ENCODE results near the gene ATXN7L1.

The ATXN7L1 gene

GRCh38 chr7:105705427-105705826 lies 171.0 kb downstream of the ATXN7L1 start:
- Histone ChIP-seq H3K79me2 (ENCODE audit: low read length) (no peaks in the 10 kb centered on the region), H3K9me3 (replicated peaks; ENCODE audit: insufficient read depth, low read length) (no peaks in the 10 kb centered on the region), H3K9ac (ENCODE audit: low read length) (no peak overlapping the region), H3K27ac (ENCODE audit: low read length) (no peak overlapping the region), H3K4me1 (ENCODE audit: low read length) (no peaks in the 10 kb centered on the region), H3K4me3 (ENCODE audit: low read length) (no peak overlapping the region), H3F3A (ENCODE audit: insufficient read depth, low read length) (no peaks in the 10 kb centered on the region), H3K36me3 (replicated peaks; ENCODE audit: insufficient read depth, low read length) (no peaks in the 10 kb centered on the region), H2AFZ (ENCODE audit: low read length) (no peak overlapping the region), H4K20me1 (ENCODE audit: insufficient read depth, low read length) (no peaks in the 10 kb centered on the region), H3K9me2 (replicated peaks; ENCODE audit: insufficient read depth, low read length) (no peaks in the 10 kb centered on the region), H3K4me2 (ENCODE audit: low read depth, low read length) (no peak overlapping the region), H3K27me3 (replicated peaks; ENCODE audit: insufficient read depth, low read length) (no peaks in the 10 kb centered on the region)
- no peak for DNase-seq
- TF ChIP-seq EZH2 (optimal IDR thresholded peaks at IDR 0.05; ENCODE audit: low read depth, low read length), result no peak
- no peak for TF ChIP-seq CTCF (IDR thresholded peaks at IDR 0.05; ENCODE audit: low read length)

GRCh38 chr7:105703207-105703930 lies 173.0 kb downstream of the ATXN7L1 start:
- Histone ChIP-seq H3K79me2 (ENCODE audit: low read length) (no peaks in the 10 kb centered on the region), H3K4me1 (ENCODE audit: low read length) (no peaks in the 10 kb centered on the region), H3K27ac (ENCODE audit: low read length) (no peak overlapping the region), H3K9me2 (replicated peaks; ENCODE audit: insufficient read depth, low read length) (no peaks in the 10 kb centered on the region), H3K36me3 (replicated peaks; ENCODE audit: insufficient read depth, low read length) (no peaks in the 10 kb centered on the region), H4K20me1 (ENCODE audit: insufficient read depth, low read length) (no peaks in the 10 kb centered on the region), H3K4me2 (ENCODE audit: low read depth, low read length) (no peak overlapping the region), H2AFZ (ENCODE audit: low read length) (no peak overlapping the region), H3K4me3 (ENCODE audit: low read length) (no peak overlapping the region), H3F3A (ENCODE audit: insufficient read depth, low read length) (no peaks in the 10 kb centered on the region), H3K9ac (ENCODE audit: low read length) (no peak overlapping the region), H3K9me3 (replicated peaks; ENCODE audit: insufficient read depth, low read length) (no peaks in the 10 kb centered on the region), H3K27me3 (replicated peaks; ENCODE audit: insufficient read depth, low read length) (no peaks in the 10 kb centered on the region)
- no peak for DNase-seq
- TF ChIP-seq EZH2 (optimal IDR thresholded peaks at IDR 0.05; ENCODE audit: low read depth, low read length), result no peak
- no peak for TF ChIP-seq CTCF (IDR thresholded peaks at IDR 0.05; ENCODE audit: low read length)
- no peak for TF ChIP-seq EZH2phosphoT487 (IDR thresholded peaks at IDR 0.05; ENCODE audit: low read length)

- DNase-seq, result no peak
- H3K27ac ChIP-seq (ENCODE audit: low read length), result no peak overlapping the region
- no peaks in the 10 kb centered on the region for H3K9me2 ChIP-seq (replicated peaks; ENCODE audit: insufficient read depth, low read length)
- no peak overlapping the region for H3K9ac ChIP-seq (ENCODE audit: low read length)
- H2AFZ ChIP-seq (ENCODE audit: low read length), result no peak overlapping the region
- no peaks in the 10 kb centered on the region for H4K20me1 ChIP-seq (ENCODE audit: insufficient read depth, low read length)
- H3K9me3 ChIP-seq (replicated peaks; ENCODE audit: insufficient read depth, low read length), result no peaks in the 10 kb centered on the region
- TF ChIP-seq EZH2phosphoT487 (IDR thresholded peaks at IDR 0.05; ENCODE audit: low read length), result no peak
- TF ChIP-seq CTCF (IDR thresholded peaks at IDR 0.05; ENCODE audit: low read length), result no peak
- TF ChIP-seq EZH2 (optimal IDR thresholded peaks at IDR 0.05; ENCODE audit: low read depth, low read length), result no peak
- no peaks in the 10 kb centered on the region for H3K4me1 ChIP-seq (ENCODE audit: low read length)
- H3K79me2 ChIP-seq (ENCODE audit: low read length), result no peaks in the 10 kb centered on the region
- H3K4me3 ChIP-seq (ENCODE audit: low read length), result no peak overlapping the region
- H3K36me3 ChIP-seq (replicated peaks; ENCODE audit: insufficient read depth, low read length), result no peaks in the 10 kb centered on the region
- H3K27me3 ChIP-seq (replicated peaks; ENCODE audit: insufficient read depth, low read length), result no peaks in the 10 kb centered on the region
- no peak overlapping the region for H3K4me2 ChIP-seq (ENCODE audit: low read depth, low read length)
- H3F3A ChIP-seq (ENCODE audit: insufficient read depth, low read length), result no peaks in the 10 kb centered on the region
Measured at GRCh38 chr7:105699568-105700236, 176.7 kb downstream of the ATXN7L1 start.

Data from MM.1S (cell line).